NOMO-1 treated with DMSO at 0.1 percent for 48 hours (cell line): Measurements from ENCODE around the gene MAPKBP1.

Experiments used
- DNase-seq: peaks from one replicate; lab custom pipeline; 2025; ENCODE audit not compliant: unreplicated experiment; lab: John Stamatoyannopoulos, UW

The MAPKBP1 gene

DNA sequence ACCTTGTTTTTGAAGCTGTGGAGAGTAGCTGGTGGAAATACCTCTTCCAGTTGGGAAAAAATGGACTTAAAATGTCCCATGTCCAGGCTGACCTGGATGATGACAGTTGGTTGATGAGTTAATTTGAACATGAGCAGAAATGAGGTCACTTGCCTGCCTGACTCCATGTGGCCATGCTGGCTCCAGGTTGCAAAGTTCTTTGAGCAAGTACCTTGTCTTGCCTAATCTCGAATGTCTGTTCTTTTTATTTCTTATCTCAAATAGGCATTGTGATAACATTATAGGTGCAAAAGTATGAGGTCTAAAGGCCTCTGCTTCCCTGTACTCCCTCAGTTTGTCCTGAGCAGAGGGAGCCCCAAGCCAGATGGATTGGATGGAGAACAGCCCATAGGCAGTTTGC lies 9.0 kb downstream of the MAPKBP1 start:
- no peak for DNase-seq

DNA sequence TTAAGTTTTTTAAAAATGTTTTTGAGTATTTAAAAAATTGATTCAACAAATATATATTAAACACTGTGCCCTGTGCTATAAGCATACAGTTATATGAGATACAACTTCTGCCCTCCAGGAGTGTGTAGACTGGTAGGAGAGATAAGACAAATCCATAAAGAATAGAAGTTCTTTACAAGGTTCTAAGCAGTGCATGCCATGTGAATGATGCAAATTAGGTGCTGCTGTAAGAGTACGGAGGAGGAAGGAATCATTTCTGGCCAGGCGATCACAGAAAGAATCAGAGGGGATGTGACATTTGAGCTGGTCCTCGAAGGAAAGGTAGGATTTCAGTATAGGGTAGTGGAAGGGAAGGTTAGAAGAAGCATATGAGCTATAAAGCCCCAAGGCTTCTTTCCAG lies 14.0 kb downstream of the MAPKBP1 start:
- no peak for DNase-seq

DNA sequence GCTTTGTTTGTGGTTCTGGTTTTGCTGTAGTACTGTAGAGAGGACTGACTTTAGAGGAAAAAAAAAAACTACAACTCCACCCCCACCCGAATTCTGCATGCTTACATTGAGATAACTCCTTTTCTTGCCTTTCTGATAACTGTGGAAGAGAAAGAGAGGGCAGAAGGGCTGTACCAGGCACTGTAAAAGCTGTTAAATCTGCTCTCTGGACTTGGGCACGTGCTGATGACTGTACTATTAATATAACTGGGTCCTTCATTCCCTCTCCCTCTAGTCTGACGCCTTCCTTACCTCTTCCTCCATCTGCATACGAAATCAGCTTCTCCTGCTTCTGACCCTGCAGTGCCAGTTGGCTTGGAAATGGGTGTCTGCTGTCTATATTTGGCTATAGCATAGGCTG lies 15.0 kb downstream of the MAPKBP1 start:
- no peak for DNase-seq

DNA sequence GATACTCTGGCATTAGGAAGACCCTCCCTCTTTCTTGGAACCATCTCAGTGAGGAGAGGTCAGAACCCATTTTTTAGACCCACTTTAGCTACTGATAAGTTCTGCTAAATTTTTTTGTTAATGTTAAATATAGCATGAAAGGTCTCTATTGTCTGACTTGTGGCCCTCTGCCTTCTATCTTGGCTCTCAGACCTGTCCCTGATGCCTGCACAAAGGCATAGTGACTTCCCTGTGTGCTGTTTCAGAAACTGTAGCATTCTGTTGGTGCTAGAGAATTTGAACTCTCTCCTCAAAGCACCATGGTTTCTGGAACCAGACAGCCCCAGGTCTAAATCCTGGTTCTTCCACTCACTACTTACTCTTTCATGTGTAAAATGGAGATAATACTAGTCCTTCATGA lies 15.4 kb downstream of the MAPKBP1 start:
- no peak for DNase-seq

DNA sequence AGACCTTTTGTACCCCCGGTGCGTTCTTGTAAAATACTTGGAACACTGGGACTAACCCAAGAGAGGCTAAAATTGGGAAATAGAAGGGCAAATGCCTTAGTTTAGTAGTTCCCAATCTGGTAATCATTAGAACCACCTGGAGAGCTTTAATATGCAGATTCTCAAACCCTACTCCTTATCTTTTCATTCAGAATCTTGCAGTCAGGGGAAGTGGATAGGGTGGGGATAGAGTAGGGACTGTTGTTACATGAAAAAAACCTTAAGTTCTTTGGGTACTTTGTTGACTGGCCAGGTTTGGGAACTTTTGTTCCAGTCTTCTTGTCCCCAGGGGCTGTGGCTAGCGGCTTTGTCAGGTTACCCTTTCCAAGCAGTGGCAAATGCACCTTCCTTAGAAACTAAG lies 15.9 kb downstream of the MAPKBP1 start:
- DNase-seq, result no peak

DNA sequence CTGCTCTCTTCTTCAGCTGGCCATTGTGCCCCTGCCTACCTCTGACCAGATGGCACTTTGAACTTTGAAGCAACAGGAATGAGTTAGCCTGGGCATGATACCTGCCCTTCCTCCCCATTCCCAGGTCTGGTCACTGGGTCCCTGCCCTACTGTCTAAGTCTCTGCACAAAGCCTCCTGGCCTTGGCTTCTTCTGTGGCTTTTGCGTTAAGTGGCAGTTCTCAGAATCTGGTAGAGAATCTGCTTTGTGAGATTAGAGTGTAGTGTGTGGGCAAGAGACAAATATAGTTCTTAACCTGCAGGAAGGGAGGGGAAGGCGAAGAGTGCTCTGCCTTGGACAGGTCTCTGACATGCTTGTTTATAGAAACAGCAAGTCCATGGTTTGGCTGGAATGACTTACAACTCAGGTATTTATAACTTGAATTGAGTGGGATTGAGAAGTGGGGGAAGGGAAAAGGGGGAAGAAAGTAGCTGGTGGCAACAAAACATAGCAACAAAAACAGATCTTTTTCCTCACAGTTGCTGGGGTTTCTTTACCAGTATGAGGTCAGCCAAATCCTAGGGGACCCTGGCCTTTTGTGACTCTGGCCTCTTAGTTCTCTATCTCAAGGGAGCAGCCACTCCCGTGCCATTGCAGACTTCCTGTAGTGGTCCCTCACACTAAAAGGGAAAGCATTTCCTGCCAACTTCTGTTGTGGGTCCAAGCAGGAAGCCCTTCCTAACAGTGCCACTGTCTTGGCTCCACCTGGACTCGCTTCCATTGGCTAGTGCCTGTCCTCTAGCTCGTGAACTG lies 16.7 kb downstream of the MAPKBP1 start:
- DNase-seq, result no peak

DNA sequence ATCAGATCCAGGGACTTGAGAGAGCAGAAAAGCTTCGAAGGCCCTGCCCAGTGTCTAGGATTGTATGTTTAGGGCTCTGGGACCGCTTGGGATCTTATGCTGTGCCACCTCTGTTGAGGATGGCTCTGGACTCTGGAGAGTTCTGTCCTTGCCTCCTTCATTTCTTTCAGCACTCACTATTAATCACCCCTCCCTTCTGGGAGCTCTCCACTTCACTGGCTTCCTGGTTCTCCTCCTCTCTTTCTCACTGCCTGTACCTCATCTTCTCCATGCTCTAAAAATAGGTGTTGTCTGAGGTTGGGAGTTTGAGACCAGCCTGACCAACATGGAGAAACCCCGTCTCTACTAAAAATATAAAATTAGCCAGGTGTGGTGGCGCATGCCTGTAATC lies 17.3 kb downstream of the MAPKBP1 start:
- no peak for DNase-seq

DNA sequence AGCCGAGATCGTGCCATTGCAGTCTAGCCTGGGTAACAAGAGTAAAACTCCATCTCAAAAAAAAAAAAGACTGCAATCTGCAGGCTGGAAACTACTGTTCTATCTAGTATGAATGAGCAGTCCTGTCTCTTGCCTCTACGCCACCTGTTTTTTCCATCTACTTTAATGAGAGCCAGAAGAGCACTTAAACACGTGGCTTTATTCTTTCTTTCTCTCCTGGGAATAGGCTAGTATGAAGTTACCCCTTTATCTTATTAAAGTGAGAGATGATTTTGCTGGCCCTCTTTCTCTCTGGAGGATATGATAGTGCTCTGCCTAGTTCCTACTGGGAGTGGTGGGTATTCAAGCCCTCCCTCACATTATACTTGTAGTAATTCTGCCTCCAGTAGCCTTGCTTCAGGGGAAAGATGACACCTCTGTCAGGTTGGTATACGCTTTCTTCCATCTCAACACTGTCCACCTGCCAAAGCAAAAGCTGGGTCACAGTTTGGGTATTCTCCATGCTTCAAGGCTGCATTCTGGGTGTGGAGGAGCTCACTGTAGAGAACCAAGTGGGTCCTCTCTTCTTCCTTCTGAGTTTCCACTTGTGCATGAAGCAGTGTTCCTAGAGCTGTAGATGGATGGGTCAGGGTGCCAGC lies 17.8 kb downstream of the MAPKBP1 start:
- no peak for DNase-seq

DNA sequence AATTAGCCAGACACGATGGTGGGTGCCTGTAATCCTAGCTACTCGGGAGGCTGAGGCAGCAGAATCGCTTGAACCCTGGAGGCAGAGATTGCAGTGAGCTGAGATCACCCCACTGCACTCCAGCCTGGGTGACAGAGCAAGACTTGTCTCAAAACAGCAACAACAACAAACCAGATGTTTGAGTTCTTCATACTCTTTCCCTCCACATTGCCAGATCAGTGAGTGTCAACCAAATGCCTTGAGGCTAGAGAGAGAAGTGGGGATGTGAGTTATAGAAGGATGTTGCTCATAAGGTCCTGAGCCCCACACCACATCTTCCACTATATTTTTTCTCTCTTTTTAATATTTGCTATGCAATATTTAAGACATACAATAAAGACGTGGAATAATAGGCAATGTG lies 19.8 kb downstream of the MAPKBP1 start:
- no peak for DNase-seq

DNA sequence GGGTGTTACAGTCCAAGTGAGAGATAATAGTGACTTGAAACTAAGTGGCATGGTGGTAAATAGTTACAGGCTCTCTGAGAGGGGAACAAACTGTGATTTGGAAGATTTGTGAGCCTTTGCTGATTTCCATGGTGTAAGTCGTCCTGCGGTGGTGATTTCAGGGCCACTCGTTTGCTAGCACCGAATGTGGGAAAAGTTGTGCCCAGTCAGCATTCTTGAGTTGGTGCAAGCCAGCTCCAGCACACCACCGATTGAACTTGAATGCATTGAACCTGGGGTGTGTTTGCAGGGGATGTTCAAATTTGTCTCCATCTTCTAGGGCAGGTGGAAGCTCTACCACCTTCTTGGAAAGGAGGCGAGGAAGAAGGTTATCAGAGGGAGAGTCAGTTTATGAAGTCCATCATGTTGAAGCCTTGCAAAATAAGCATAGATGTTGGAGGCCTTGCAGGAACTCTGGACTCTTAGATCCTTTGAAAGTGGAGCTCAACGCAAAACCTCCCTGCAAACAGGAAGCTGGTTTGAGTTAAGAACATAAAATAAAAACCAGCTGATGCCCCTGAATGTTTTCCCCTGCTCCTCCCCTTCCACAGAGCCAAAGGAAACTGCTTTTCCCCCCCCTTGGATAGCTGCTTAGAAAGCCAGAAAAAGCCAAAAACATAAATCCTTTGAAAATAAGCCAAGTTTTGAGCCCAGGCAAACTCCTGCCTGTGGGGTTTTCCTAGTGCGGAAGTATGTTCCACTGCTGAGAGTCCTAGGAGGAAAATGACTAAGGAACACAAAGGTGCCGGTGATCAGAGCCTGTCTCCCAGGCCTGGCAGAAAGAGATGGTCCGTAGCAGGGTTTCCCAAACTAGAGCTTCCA lies 21.9 kb downstream of the MAPKBP1 start:
- no peak for DNase-seq

DNA sequence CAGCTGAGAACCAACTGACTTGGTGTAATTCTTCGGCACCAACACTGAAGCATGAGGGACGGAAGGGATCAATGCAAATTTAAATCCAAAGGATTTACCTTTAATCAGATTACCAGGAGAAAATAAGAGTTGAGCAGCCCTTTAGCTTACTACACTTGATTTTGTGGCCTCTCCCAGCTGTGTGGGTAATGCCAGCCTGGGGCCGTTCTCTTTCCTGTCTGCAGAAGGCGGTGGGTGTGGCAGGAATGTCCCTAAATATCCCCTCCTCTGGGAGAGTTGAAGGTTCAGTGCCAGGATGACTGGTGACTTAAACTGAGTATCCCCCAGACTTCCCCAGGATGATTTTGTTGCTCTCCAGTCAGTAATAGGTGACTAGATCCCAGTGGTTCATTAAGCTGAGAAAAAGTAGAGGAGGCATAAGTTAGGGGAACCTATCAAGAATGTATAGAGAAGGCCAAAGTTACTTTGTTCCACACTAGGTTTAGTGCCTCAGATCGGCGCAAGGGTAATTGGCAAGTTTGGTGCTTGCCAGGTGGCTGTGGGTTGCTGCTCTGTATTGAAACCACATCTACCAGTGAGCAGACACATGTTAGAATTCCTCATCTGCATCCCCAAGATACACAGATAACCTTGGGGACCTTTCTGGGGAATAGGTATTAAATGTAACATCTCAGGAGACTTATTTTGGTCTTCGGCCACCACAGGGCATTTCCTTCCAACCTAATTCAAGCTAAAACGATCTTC lies 23.1 kb downstream of the MAPKBP1 start:
- DNase-seq, result no peak

DNA sequence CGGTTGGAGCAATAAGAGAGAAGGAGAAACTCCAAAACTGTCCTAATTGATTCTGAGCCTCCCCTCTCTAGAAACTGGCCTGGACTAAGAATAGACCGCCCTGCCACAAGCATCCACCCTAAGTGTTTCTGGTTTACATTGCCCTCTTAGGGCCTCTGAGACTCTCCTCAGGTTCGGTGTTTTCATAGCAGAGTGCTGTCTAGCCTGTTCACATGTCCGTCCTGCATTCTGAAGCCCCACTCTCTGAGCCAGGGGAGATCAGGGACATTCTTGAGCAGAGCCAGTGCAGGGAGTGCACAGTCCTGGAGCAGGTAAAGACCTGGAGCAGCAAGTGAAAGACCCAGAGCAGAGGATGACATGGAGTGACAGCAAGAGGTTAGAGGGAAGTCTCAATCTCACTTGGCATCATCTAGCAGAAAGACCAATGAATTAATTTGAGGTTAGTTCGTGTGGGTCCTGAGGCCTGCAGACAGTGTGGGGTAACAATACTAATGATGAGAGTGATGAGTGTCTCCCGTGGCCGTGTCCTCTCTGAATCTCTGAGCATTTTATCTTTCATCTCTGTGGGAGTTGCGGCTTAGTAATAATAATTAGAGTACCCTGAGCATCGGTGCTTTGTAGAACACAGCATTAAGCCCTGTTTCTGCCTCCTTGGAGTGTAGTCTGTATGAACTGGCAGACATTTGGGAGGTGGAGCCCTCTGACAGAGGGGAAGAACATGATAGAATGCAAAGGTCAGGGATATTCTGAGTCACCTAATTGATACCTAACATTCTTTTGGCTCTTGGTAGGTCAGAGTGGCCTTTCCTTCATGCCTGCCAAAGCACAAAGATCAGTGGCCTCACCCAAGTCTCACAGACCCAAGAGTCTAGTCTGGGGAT lies 24.6 kb downstream of the MAPKBP1 start:
- DNase-seq, result no peak

DNA sequence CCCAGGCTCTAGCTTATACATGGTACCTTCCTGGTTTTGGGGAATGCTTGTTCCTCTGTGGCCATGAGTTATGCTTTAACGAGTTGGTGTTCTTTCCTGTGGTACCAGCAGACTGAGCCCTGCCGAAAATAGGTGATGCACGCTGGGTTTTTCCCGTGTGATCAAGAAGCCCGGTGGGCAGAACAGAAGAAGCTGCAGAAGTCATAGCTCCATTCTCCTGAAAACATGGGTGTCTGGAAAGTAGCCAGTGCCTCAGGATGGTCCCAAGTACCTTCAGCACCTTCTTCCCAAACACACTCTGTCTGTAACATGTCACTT lies 25.2 kb downstream of the MAPKBP1 start:
- DNase-seq, result no peak

DNA sequence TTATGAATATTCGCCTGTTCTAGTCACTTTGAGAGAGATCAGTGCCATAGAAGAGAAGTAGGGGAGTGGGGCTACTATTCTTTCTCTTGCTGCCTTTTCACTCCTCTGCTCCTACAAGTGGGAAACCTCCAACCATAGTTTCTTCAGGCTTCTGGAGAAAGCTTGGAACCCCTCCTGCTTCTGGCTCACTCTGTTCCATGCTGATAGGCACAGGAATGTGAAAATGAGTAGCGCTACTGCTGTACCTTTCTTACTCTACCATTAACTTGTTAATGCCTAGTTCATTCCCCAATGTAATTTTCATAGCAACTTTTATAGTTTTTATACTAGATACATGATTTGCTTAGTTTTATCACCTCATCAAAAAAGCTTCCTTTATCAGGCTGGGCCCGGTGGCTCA lies 26.9 kb downstream of the MAPKBP1 start:
- DNase-seq, result no peak

DNA sequence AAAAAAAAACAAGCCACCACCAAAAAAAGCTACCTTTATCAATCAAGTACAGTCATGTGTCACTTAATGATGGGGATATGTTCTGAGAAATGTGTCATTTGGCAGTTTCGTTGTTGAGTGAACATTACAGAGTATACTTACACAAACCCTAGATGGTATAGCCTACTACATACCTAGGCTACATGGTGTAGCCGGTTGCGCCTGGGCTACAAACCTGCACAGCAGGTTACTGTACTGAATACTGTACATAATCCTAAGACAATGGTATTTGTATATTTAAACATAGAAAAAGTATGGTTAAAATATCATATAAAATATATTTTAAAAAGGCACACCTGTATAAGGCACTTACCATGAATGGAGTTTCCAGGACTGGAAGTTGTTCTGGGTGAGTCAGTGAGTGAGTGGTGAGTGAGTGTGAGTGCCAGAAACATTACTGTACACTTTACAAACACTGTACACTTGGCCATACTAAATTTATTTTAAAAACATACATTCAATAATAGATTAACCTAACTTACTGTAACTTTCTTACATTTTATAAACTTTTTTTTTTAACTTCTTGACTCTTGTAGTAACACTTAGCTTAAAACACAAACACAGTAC lies 27.7 kb downstream of the MAPKBP1 start:
- no peak for DNase-seq

DNA sequence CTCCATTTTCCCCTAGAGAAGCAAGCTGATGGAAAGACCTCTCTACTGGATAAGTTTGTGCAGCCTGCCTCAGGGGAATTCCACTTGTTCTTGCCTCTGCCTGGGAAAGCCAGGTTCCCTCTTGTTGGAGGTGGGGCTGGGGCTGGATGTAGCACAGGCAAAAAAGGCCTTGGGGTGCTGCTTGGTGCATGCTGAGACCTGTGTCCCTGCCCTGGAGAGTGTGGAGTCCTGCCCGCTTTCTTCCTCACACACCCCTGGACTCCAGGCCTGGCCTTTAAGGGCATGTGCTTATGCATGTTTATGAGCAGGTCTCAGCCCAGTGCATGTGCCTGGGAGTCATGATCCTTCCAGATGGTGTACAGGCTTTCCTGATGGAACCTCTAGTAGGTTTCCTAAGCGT lies 30.1 kb downstream of the MAPKBP1 start:
- no peak for DNase-seq

DNA sequence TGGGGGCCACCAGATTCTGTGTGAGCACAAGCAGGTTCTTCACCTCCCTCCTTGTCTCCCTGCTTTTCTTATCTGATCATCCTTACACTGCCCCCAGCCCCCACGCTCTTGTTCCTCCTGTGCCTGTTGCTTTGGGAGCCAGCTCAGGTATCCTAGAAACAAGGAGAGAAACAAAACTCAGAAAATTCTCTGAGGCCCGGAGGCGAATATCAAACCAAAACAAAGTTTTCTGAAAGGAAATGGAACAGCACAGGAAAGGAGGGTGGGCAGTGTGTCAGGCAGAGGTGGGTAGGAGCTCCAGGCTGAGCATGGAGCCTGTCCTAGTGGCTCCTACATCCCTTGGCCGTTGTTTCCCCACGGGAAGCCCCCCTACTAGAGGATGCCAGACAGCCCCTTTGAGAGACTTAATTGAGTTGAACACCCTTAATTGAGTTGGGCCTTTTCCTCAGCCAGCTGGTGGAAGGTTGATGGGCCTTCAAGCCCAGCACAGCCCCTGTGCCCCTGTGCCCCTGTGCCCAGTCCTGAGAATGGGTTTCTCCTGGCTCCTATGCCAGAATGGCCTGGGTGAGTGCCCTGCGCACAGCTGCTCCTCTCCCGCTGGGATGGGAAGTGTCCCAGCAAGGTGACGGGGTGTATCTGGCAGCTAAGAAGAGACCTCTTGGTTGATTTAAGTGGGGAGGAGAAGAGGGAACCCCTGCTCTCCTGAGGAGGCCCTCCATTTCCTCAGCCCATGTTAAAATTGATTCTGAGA lies 30.8 kb downstream of the MAPKBP1 start:
- no peak for DNase-seq

DNA sequence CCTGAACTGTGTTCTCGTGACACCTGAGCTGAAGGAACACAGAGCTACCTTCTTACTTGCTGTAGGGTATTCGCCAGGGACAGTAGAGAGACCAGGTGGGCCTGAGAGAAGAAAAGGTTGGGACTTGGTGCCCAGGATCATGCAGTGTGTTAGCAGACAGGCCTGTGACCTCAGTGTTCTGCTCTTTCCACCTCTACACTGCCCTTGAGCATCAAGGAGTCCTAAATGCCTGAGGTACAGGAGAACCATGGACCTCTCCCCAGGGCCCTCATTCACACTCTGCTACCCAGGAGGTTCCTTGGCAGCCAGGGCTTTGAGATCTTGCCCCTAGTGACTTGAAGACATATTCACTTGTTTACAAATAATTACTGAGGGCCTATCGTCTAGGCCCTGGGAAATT lies 31.4 kb downstream of the MAPKBP1 start:
- no peak for DNase-seq
